Keratinocyte (primary cell): ENCODE data around the gene FBRS. TPM values are rescaled to one million over a fixed set of nuclear protein-coding genes. Genes with fewer than 3 reads are reported as not detected.

Experiments
- DNase-seq: peaks from one replicate; pipeline ENCODE4 v3.0.0-alpha.2; 2011; ENCODE audit warnings: low read depth, missing footprints, low spot score
- FAIRE-seq: peaks from 2 replicates; lab custom pipeline; 2011; peaks lifted over from hg19 to GRCh38; lab: Jason Lieb, UNC
- H2AFZ ChIP-seq: 2 replicates; pipeline ENCODE4 v1.6.0; 2012; ENCODE audit warnings: low read length, control low read depth, inconsistent platforms; ENCODE audit not compliant: control insufficient read depth
- H3K27ac ChIP-seq: 2 replicates; pipeline ENCODE4 v1.5.1; 2011; ENCODE audit warnings: low read length; ENCODE audit not compliant: control insufficient read depth, insufficient read depth
- H3K27me3 ChIP-seq: 3 replicates; pipeline ENCODE4 v1.6.0; 2011; ENCODE audit warnings: low read length; ENCODE audit not compliant: control insufficient read depth, insufficient read depth; ENCODE audit errors: extremely low read depth
- H3K36me3 ChIP-seq, 2 experiments: 2 replicates in 1 of 2; 3 replicates in 1 of 2; pipeline ENCODE4 v1.5.1; 2011; ENCODE audit warnings: low read length in 2 of 2, mild to moderate bottlenecking in 1 of 2; ENCODE audit not compliant: control insufficient read depth in 2 of 2, insufficient read depth in 2 of 2; ENCODE audit errors: extremely low read depth in 1 of 2
- H3K4me1 ChIP-seq: 3 replicates; pipeline ENCODE4 v1.5.1; 2011; ENCODE audit warnings: low read length; ENCODE audit not compliant: control insufficient read depth, insufficient read depth; ENCODE audit errors: extremely low read depth
- H3K4me2 ChIP-seq: 3 replicates; pipeline ENCODE4 v1.6.0; 2011; ENCODE audit warnings: low read depth, low read length; ENCODE audit not compliant: control insufficient read depth, insufficient read depth; ENCODE audit errors: extremely low read depth
- H3K4me3 ChIP-seq, 3 experiments: fragments of 200-600 bp in 1 of 3; sonication (generic) in 1 of 3; 2 replicates in 2 of 3; 3 replicates in 1 of 3; pipeline ENCODE4 v1.5.1; 2011 to 2016; ENCODE audit warnings: low read length in 3 of 3, mild to moderate bottlenecking in 3 of 3, control low read depth in 2 of 3, inconsistent platforms in 1 of 3, low read depth in 1 of 3, mixed read lengths in 1 of 3, mixed run types in 1 of 3, moderate library complexity in 1 of 3; ENCODE audit not compliant: control insufficient read depth in 2 of 3, insufficient read depth in 2 of 3; ENCODE audit errors: extremely low read depth in 1 of 3
- H3K79me2 ChIP-seq: 2 replicates; pipeline ENCODE4 v1.6.0; 2012; ENCODE audit warnings: low read length; ENCODE audit not compliant: control insufficient read depth, insufficient read depth
- H3K9ac ChIP-seq: 3 replicates; pipeline ENCODE4 v1.6.0; 2011; ENCODE audit warnings: low read length; ENCODE audit not compliant: control insufficient read depth, insufficient read depth; ENCODE audit errors: extremely low read depth
- H3K9me1 ChIP-seq: 3 replicates; pipeline ENCODE4 v1.6.0; 2011; ENCODE audit warnings: low read length; ENCODE audit not compliant: control insufficient read depth, insufficient read depth; ENCODE audit errors: extremely low read depth
- H3K9me3 ChIP-seq: 2 replicates; pipeline ENCODE4 v1.5.1; 2012; ENCODE audit warnings: low read depth, low read length; ENCODE audit not compliant: control insufficient read depth
- H4K20me1 ChIP-seq: 3 replicates; pipeline ENCODE4 v1.6.0; 2011; ENCODE audit warnings: low read length; ENCODE audit not compliant: control insufficient read depth, insufficient read depth; ENCODE audit errors: extremely low read depth
- EZH2 ChIP-seq: IDR thresholded peaks from one replicate; pipeline ENCODE4 v1.6.1; 2012; ENCODE audit warnings: inconsistent platforms, mild to moderate bottlenecking, low read length, moderate library complexity
- dilution Hi-C: fragments of 300-500 bp; cut with MboI; formaldehyde crosslinking; loops from one replicate; pipeline ENCODE4 v1.7.0; 2020; ENCODE audit warnings: low sequenced_read_pairs; ENCODE audit not compliant: extremely low pct_ligation_motif_present
- polyA plus RNA-seq, 5 experiments: library from polyadenylated mRNA; depleted of rRNA in 3 of 5; stranded (reverse) in 3 of 5; stranded (forward) in 1 of 5; unstranded in 1 of 5; fragments of >200 nt; gene quantifications; 1 replicate in 1 of 5; 2 replicates in 3 of 5; 3 replicates in 1 of 5; pipeline versions ENCODE4 v1.2.1 to v1.2.3, GENCODE V29; 2011 to 2012; ENCODE audit warnings: missing spikeins in 2 of 5, low read depth in 1 of 5, low replicate concordance in 1 of 5
- TF ChIP-seq, protein P1 (sequence below), 3 experiments: IDR thresholded peaks in 1 of 3; conservative IDR thresholded peaks in 1 of 3; optimal IDR thresholded peaks in 1 of 3; 2 replicates in 2 of 3; 3 replicates in 1 of 3; pipeline versions ENCODE3 to v1.5.1; 2011; ENCODE audit warnings: low read length in 3 of 3, mild to moderate bottlenecking in 3 of 3, moderate library complexity in 2 of 3, control low read depth in 1 of 3, inconsistent platforms in 1 of 3; ENCODE audit not compliant: insufficient read depth in 2 of 3; ENCODE audit errors: extremely low read depth in 1 of 3

FBRS gene
- polyA plus RNA-seq, 1 donor (not counting 4 experiments of a cell fraction or from before 2014, with no cell fraction given) = 5.1 TPM

- peaks cover 11% of the 10 kb centered on the region for H3K4me1 ChIP-seq
- no peaks in the 10 kb centered on the region for H3K79me2 ChIP-seq
- H3K27me3 ChIP-seq = no peaks in the 10 kb centered on the region
- no peak overlapping the region for H3K9ac ChIP-seq
- H2AFZ ChIP-seq = no peak overlapping the region
- dilution Hi-C loops = no loop called here
- no peak overlapping the region for H3K27ac ChIP-seq
- H3K9me3 ChIP-seq = peaks cover 7% of the 10 kb centered on the region
- H4K20me1 ChIP-seq = no peaks in the 10 kb centered on the region
- no peak for DNase-seq
- no peak overlapping the region for H3K4me2 ChIP-seq
- TF ChIP-seq, protein P1, sequence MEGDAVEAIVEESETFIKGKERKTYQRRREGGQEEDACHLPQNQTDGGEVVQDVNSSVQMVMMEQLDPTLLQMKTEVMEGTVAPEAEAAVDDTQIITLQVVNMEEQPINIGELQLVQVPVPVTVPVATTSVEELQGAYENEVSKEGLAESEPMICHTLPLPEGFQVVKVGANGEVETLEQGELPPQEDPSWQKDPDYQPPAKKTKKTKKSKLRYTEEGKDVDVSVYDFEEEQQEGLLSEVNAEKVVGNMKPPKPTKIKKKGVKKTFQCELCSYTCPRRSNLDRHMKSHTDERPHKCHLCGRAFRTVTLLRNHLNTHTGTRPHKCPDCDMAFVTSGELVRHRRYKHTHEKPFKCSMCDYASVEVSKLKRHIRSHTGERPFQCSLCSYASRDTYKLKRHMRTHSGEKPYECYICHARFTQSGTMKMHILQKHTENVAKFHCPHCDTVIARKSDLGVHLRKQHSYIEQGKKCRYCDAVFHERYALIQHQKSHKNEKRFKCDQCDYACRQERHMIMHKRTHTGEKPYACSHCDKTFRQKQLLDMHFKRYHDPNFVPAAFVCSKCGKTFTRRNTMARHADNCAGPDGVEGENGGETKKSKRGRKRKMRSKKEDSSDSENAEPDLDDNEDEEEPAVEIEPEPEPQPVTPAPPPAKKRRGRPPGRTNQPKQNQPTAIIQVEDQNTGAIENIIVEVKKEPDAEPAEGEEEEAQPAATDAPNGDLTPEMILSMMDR (optimal IDR thresholded peaks at IDR 0.05 in 1 of 3, IDR thresholded peaks at IDR 0.05 in 1 of 3, conservative IDR thresholded peaks at IDR 0.05 in 1 of 3; ENCODE audit: extremely low read depth in 1 of 3, insufficient read depth in 2 of 3, low read length in 3 of 3) = no peak
- no peak for TF ChIP-seq EZH2
- no peaks in the 10 kb centered on the region for H3K9me1 ChIP-seq
- no peaks in the 10 kb centered on the region for H3K36me3 ChIP-seq
- FAIRE-seq = no peak
- no peak overlapping the region for H3K4me3 ChIP-seq
Observed at GRCh38 chr16:30622455-30623032, 35.7 kb upstream of the FBRS start.

GRCh38 chr16:30623536-30624283 is 34.5 kb upstream of the FBRS start:
- H3K36me3 ChIP-seq = no peaks in the 10 kb centered on the region
- H3K4me3 ChIP-seq = no peak overlapping the region
- peak; percentile 67 for FAIRE-seq
- peak overlapping the region; percentile 19 for H3K4me2 ChIP-seq
- no peak overlapping the region for H2AFZ ChIP-seq
- no peak for TF ChIP-seq EZH2
- TF ChIP-seq, protein P1 (optimal IDR thresholded peaks at IDR 0.05 in 1 of 3, IDR thresholded peaks at IDR 0.05 in 1 of 3, conservative IDR thresholded peaks at IDR 0.05 in 1 of 3; ENCODE audit: extremely low read depth in 1 of 3, insufficient read depth in 2 of 3, low read length in 3 of 3) = no peak
- H3K9me1 ChIP-seq = no peaks in the 10 kb centered on the region
- no peaks in the 10 kb centered on the region for H3K79me2 ChIP-seq
- dilution Hi-C loops = no loop called here
- H3K27me3 ChIP-seq = no peaks in the 10 kb centered on the region
- DNase-seq = no peak
- peak overlapping the region; percentile 63 for H3K27ac ChIP-seq
- no peak overlapping the region for H3K9ac ChIP-seq
- no peaks in the 10 kb centered on the region for H4K20me1 ChIP-seq
- H3K9me3 ChIP-seq = peaks cover 7% of the 10 kb centered on the region
- H3K4me1 ChIP-seq = peaks cover 11% of the 10 kb centered on the region
